NAMALWA (cell line): ENCODE data around the gene HSPA9.
A peak's percentile ranks its signal among the peaks of the same experiment; 100 is the strongest.

Source experiments
- DNase-seq: peaks from one replicate; pipeline ENCODE4 v3.0.0-alpha.2; 2015; ENCODE audit warnings: low spot score

HSPA9 gene

GRCh38 chr5:138560971-138561370 lies 14.2 kb downstream of the HSPA9 start:
- DNase-seq = no peak

GRCh38 chr5:138559937-138560336 lies 15.3 kb downstream of the HSPA9 start:
- DNase-seq = no peak

GRCh38 chr5:138557677-138558076 lies 17.5 kb downstream of the HSPA9 start:
- no peak for DNase-seq

- no peak for DNase-seq
These were observed 21.1 kb downstream of the HSPA9 start for GRCh38 chr5:138554143-138554542.

- no peak for DNase-seq
These were observed 21.6 kb downstream of the HSPA9 start for GRCh38 chr5:138553437-138554095.

GRCh38 chr5:138552657-138553056 lies 22.5 kb downstream of the HSPA9 start:
- no peak for DNase-seq

GRCh38 chr5:138549414-138549813 lies 25.8 kb downstream of the HSPA9 start:
- DNase-seq = no peak

GRCh38 chr5:138545919-138546562 lies 29.2 kb downstream of the HSPA9 start:
- no peak for DNase-seq

GRCh38 chr5:138544181-138545134 lies 30.7 kb downstream of the HSPA9 start:
- DNase-seq = peak; percentile 56

- DNase-seq = no peak
These were observed 31.5 kb downstream of the HSPA9 start for GRCh38 chr5:138543730-138544104.

GRCh38 chr5:138542956-138543729 lies 32.1 kb downstream of the HSPA9 start, which contains the start of gene ETF1:
Gene ETF1 (minus strand): TSS chr5:138543236. CDS start chr5:138542918, 318 bp downstream.
- DNase-seq = peak; percentile 100

- DNase-seq = peak; percentile 48
These were observed 32.8 kb downstream of the HSPA9 start for GRCh38 chr5:138542180-138542955.

GRCh38 chr5:138541511-138542179 lies 33.6 kb downstream of the HSPA9 start:
- no peak for DNase-seq

GRCh38 chr5:138539791-138540190 lies 35.4 kb downstream of the HSPA9 start:
- no peak for DNase-seq

- no peak for DNase-seq
These were observed 36.1 kb downstream of the HSPA9 start for GRCh38 chr5:138538943-138539627.

GRCh38 chr5:138536665-138537315 lies 38.4 kb downstream of the HSPA9 start:
- DNase-seq = peak; percentile 62

GRCh38 chr5:138536215-138536614 lies 39.0 kb downstream of the HSPA9 start:
- no peak for DNase-seq

GRCh38 chr5:138533973-138534941 lies 40.9 kb downstream of the HSPA9 start:
- DNase-seq = no peak
